ENCODE results near the gene PAIP2B. TPM values are rescaled to one million over a fixed set of nuclear protein-coding genes. Genes with fewer than 3 reads are reported as not detected.

The PAIP2B gene
- total and polyA plus RNA-seq, 2 of the 4 experiments (the other 2 are of a cell fraction) = 0.15 to 0.18 TPM

GRCh38 chr2:71210292-71210691, 16.6 kb downstream of the PAIP2B start:
- ChIA-PET POLR2A (ENCODE audit: unreplicated experiment) (no interaction called here), CTCF (no interaction called here)
- H3K56ac ChIP-seq (ENCODE audit: extremely low read depth, insufficient read depth, low read length) = no peak overlapping the region
- no peak overlapping the region for H3K27ac ChIP-seq (ENCODE audit: insufficient read depth, low read length)
- H4K20me1 ChIP-seq (ENCODE audit: insufficient read depth, low read length) = no peaks in the 10 kb centered on the region
- H3K79me1 ChIP-seq (ENCODE audit: low read depth in 1 of 2, low read length in 2 of 2) = no peaks in the 10 kb centered on the region
- H3K27me3 ChIP-seq (ENCODE audit: control insufficient read depth, insufficient read depth, low read length) = no peaks in the 10 kb centered on the region; the same call in 1 of the 2 replicates
- no peak overlapping the region for H3K4me3 ChIP-seq (ENCODE audit: insufficient read depth, low read depth, low read length)
- intact Hi-C loops (cut with micrococcal nuclease) = no loop called here
- no peaks in the 10 kb centered on the region for H3K4me1 ChIP-seq (ENCODE audit: control insufficient read depth, insufficient read depth, low read length)
- no peak for DNase-seq
- no peak overlapping the region for H2BK20ac ChIP-seq (ENCODE audit: low read depth, low read length)
- H2AK5ac ChIP-seq (ENCODE audit: low read depth, low read length) = no peak overlapping the region
- no peak overlapping the region for H2BK5ac ChIP-seq (ENCODE audit: low read depth, low read length, poor library complexity, severe bottlenecking)
- WGBS, 2 experiments (ENCODE audit: extremely low coverage in 2 of 2, insufficient read length in 1 of 2) = no CpG with 5 or more reads among the region's 3 CpGs
- TF ChIP-seq SMC3 (IDR thresholded peaks at IDR 0.05; ENCODE audit: low read depth, low read length) (no peak), RAD21 (IDR thresholded peaks at IDR 0.05; ENCODE audit: low read length) (no peak), CTCF (conservative IDR thresholded peaks at IDR 0.05; ENCODE audit: low read depth, low read length) (no peak), MAZ (IDR thresholded peaks at IDR 0.05; ENCODE audit: borderline replicate concordance, low read depth, low read length) (no peak), POLR2A (IDR thresholded peaks at IDR 0.05; ENCODE audit: low read depth, low read length) (no peak), ELK1 (IDR thresholded peaks at IDR 0.05; ENCODE audit: borderline replicate concordance, low read depth, low read length) (no peak), CHD1 (IDR thresholded peaks at IDR 0.05; ENCODE audit: low read depth, low read length) (no peak), BHLHE40 (IDR thresholded peaks at IDR 0.05; ENCODE audit: low read depth, low read length) (no peak), FOS (IDR thresholded peaks at IDR 0.05; ENCODE audit: low read depth, low read length) (no peak), CEBPB (IDR thresholded peaks at IDR 0.05; ENCODE audit: low read depth, low read length) (no peak), MXI1 (IDR thresholded peaks at IDR 0.05; ENCODE audit: borderline replicate concordance, low read depth, low read length) (no peak), NFE2L2 (IDR thresholded peaks at IDR 0.05; ENCODE audit: low read depth, low read length) (no peak), MAFK (IDR thresholded peaks at IDR 0.05; ENCODE audit: low read depth, low read length) (no peak), RCOR1 (IDR thresholded peaks at IDR 0.05; ENCODE audit: insufficient replicate concordance, low read length) (no peak), RFX5 (IDR thresholded peaks at IDR 0.05; ENCODE audit: low read depth, low read length) (no peak), USF2 (IDR thresholded peaks at IDR 0.05; ENCODE audit: low read depth, low read length) (no peak)
- no peak overlapping the region for H2AFZ ChIP-seq (replicated peaks; ENCODE audit: low read length, poor library complexity)
- no peak overlapping the region for H3K4ac ChIP-seq (ENCODE audit: low read depth, low read length)
- no TSS peak for BruUV-seq (replicated peaks)
- no peak overlapping the region for H2AK9ac ChIP-seq (replicated peaks; ENCODE audit: low read depth, low read length, poor library complexity)
- no peak overlapping the region for H2BK15ac ChIP-seq (ENCODE audit: low read depth, low read length)
- H3K36me3 ChIP-seq (ENCODE audit: control insufficient read depth, insufficient read depth, low read length) = no peaks in the 10 kb centered on the region
- in situ Hi-C loops (cut with MboI; ENCODE audit: low sequenced_read_pairs) = no loop called here
- no peak for ATAC-seq (ENCODE audit: low read depth)
- no peak overlapping the region for H3K23ac ChIP-seq (ENCODE audit: low read depth, low read length)
- no peak overlapping the region for H4K8ac ChIP-seq (ENCODE audit: low read depth in 2 of 2, low read length in 2 of 2)
- no peak overlapping the region for H4K5ac ChIP-seq (ENCODE audit: low read depth, low read length)
- no peak overlapping the region for H4K91ac ChIP-seq (ENCODE audit: insufficient read depth, low read depth, low read length)
- no peak overlapping the region for H2BK120ac ChIP-seq (ENCODE audit: low read depth, low read length)
- dilution Hi-C loops (cut with HindIII; ENCODE audit: low sequenced_read_pairs, unreplicated experiment) = no loop called here
- no peak overlapping the region for H3K4me2 ChIP-seq (ENCODE audit: low read depth, low read length)
- H3K9me3 ChIP-seq (ENCODE audit: control insufficient read depth, insufficient read depth, low read length) = no peaks in the 10 kb centered on the region
- H3K9ac ChIP-seq (ENCODE audit: low read depth, low read length) = no peak overlapping the region
- H3K14ac ChIP-seq (replicated peaks; ENCODE audit: low read depth, low read length) = no peak overlapping the region
- no peaks in the 10 kb centered on the region for H3K9me1 ChIP-seq (ENCODE audit: insufficient read depth, low read length)
- no peak overlapping the region for H3K18ac ChIP-seq (ENCODE audit: low read depth, low read length)

Measured in IMR-90 (cell line).